Measurements from ENCODE around the gene UBE2I. TPM values are rescaled to one million over a fixed set of nuclear protein-coding genes. Genes with fewer than 3 reads are reported as not detected.

The UBE2I gene
- total RNA-seq, 4 donors from 2014 or later: 28.9 to 80.4 (median 41.7) TPM

GRCh38 chr16:1276580-1276878 lies 32.9 kb upstream of the UBE2I start:
- Histone ChIP-seq H3K4me1 (no peaks in the 10 kb centered on the region), H3K36me3 (no peaks in the 10 kb centered on the region), H3K9me3 (no peaks in the 10 kb centered on the region), H3K27me3 (peaks cover 15 to 18% (median 18%) of the 10 kb centered on the region in 3 donors), H3K4me3 (no peak overlapping the region), H3K27ac (no peak overlapping the region)
- in situ Hi-C loops (cut with MboI; ENCODE audit: low sequenced_read_pairs in 4 of 4): no loop called here
- TF ChIP-seq POLR2A (IDR thresholded peaks at IDR 0.05): no peak
- TF ChIP-seq, protein P1, sequence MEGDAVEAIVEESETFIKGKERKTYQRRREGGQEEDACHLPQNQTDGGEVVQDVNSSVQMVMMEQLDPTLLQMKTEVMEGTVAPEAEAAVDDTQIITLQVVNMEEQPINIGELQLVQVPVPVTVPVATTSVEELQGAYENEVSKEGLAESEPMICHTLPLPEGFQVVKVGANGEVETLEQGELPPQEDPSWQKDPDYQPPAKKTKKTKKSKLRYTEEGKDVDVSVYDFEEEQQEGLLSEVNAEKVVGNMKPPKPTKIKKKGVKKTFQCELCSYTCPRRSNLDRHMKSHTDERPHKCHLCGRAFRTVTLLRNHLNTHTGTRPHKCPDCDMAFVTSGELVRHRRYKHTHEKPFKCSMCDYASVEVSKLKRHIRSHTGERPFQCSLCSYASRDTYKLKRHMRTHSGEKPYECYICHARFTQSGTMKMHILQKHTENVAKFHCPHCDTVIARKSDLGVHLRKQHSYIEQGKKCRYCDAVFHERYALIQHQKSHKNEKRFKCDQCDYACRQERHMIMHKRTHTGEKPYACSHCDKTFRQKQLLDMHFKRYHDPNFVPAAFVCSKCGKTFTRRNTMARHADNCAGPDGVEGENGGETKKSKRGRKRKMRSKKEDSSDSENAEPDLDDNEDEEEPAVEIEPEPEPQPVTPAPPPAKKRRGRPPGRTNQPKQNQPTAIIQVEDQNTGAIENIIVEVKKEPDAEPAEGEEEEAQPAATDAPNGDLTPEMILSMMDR (IDR thresholded peaks at IDR 0.05 in 4 of 5, conservative IDR thresholded peaks at IDR 0.05 in 1 of 5): no peak
- intact Hi-C loops (cut with DNase I; ENCODE audit: low total_unique reads): no loop called here
- DNase-seq: no peak
- ATAC-seq: no peak

GRCh38 chr16:1277151-1277598 lies 32.3 kb upstream of the UBE2I start:
- TF ChIP-seq, protein P1 (IDR thresholded peaks at IDR 0.05 in 4 of 5, conservative IDR thresholded peaks at IDR 0.05 in 1 of 5): no peak
- TF ChIP-seq POLR2A (IDR thresholded peaks at IDR 0.05): no peak
- in situ Hi-C loops (cut with MboI; ENCODE audit: low sequenced_read_pairs in 4 of 4) (no loop called here), intact Hi-C loops (cut with DNase I; ENCODE audit: low total_unique reads) (no loop called here)
- DNase-seq (no peak), ATAC-seq (no peak)
- H3K4me3 ChIP-seq: no peak overlapping the region
- no peaks in the 10 kb centered on the region for H3K4me1 ChIP-seq
- H3K27me3 ChIP-seq: peaks cover 15 to 23% (median 19%) of the 10 kb centered on the region in 3 donors
- H3K9me3 ChIP-seq: no peaks in the 10 kb centered on the region
- no peak overlapping the region for H3K27ac ChIP-seq
- no peaks in the 10 kb centered on the region for H3K36me3 ChIP-seq

- H3K4me1 ChIP-seq: no peaks in the 10 kb centered on the region
- TF ChIP-seq, protein P1 (IDR thresholded peaks at IDR 0.05 in 4 of 5, conservative IDR thresholded peaks at IDR 0.05 in 1 of 5): no peak
- no peak for TF ChIP-seq POLR2A (IDR thresholded peaks at IDR 0.05)
- in situ Hi-C loops (cut with MboI; ENCODE audit: low sequenced_read_pairs in 4 of 4) (no loop called here), intact Hi-C loops (cut with DNase I; ENCODE audit: low total_unique reads) (no loop called here)
- no peaks in the 10 kb centered on the region for H3K9me3 ChIP-seq
- no peak overlapping the region for H3K4me3 ChIP-seq
- H3K27ac ChIP-seq: no peak overlapping the region
- H3K27me3 ChIP-seq: peaks cover 15 to 28% (median 25%) of the 10 kb centered on the region in 3 donors
- ATAC-seq (no peak), DNase-seq (no peak)
- no peaks in the 10 kb centered on the region for H3K36me3 ChIP-seq
Measured at GRCh38 chr16:1277617-1278282, 31.7 kb upstream of the UBE2I start.

- in situ Hi-C loops (cut with MboI; ENCODE audit: low sequenced_read_pairs in 4 of 4) (no loop called here), intact Hi-C loops (cut with DNase I; ENCODE audit: low total_unique reads) (no loop called here)
- H3K4me1 ChIP-seq: no peaks in the 10 kb centered on the region
- no peak overlapping the region for H3K27ac ChIP-seq
- DNase-seq (no peak), ATAC-seq (no peak)
- TF ChIP-seq, protein P1 (IDR thresholded peaks at IDR 0.05 in 4 of 5, conservative IDR thresholded peaks at IDR 0.05 in 1 of 5): no peak
- TF ChIP-seq POLR2A (IDR thresholded peaks at IDR 0.05): no peak
- H3K27me3 ChIP-seq: peaks cover 12 to 32% (median 30%) of the 10 kb centered on the region in 3 donors
- H3K36me3 ChIP-seq: no peaks in the 10 kb centered on the region
- no peak overlapping the region for H3K4me3 ChIP-seq
- H3K9me3 ChIP-seq: no peaks in the 10 kb centered on the region
Measured at GRCh38 chr16:1278477-1278876, 31.0 kb upstream of the UBE2I start.
